OCI-LY7 (cell line): ENCODE measurements around the gene PTTG2.
A peak's percentile ranks its signal among the peaks of the same experiment; 100 is the strongest.

Experiments used
- CTCF ChIP-seq: fragments of 200-600 bp; sonication (generic); conservative IDR thresholded peaks from 2 replicates; pipeline ENCODE4 v1.5.1; 2014; ENCODE audit warnings: mild to moderate bottlenecking, antibody characterized with exemption, low read length, moderate library complexity, mixed read lengths
- EZH2phosphoT487 ChIP-seq: fragments of 200-600 bp; sonication (generic); IDR thresholded peaks from 2 replicates; pipeline ENCODE4 v1.6.1; 2018; ENCODE audit warnings: low read depth, borderline replicate concordance, mild to moderate bottlenecking, mixed run types, antibody characterized with exemption, low read length, moderate library complexity, mixed read lengths

- peak; percentile 39; the same call in 1 of the 2 replicates for TF ChIP-seq CTCF
- no peak for TF ChIP-seq EZH2phosphoT487
Observed at GRCh38 chr4:37982736-37983135, 22.5 kb downstream of the PTTG2 start.
